GM21390 (cell line): Measurements from ENCODE around the gene RNF168.
"Not testable (repeated sequence)": the region's sequence is repeated elsewhere in the genome, so short reads cannot be mapped to it uniquely, and the experiment has no call there.

Experiments
- ATAC-seq: cut with Tn5 transposase; IDR thresholded peaks from one replicate; pipeline ENCODE4 v1.9.1; 2021; ENCODE audit not compliant: unreplicated experiment

Gene RNF168

GRCh38 chr3:196517162-196517800 lies 13.7 kb upstream of the RNF168 start:
- ATAC-seq = no peak

GRCh38 chr3:196514913-196515621 lies 11.5 kb upstream of the RNF168 start, which contains the start of gene SMCO1:
TSS of gene SMCO1 (minus strand) at chr3:196515346. CDS start at chr3:196515209, 137 bp downstream.
- no peak for ATAC-seq

DNA sequence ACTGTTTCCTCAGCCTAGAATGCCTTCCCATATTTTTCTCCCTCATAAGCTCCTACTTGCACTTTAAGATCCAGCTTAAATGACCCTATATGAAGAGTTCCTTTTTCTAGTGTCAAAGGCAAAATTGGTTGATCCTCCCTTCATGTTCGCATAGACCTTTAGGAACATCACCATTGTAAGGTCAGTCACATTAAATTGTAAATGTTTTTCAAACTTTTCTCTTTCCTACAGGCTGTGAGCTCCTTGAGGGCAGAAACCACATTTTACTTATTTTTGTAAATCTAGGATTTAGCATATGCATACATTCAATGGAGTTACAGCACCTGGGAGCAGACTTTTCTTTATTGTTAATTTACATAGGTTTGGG lies 10.8 kb upstream of the RNF168 start:
- no peak for ATAC-seq

- ATAC-seq = no peak
Observed at GRCh38 chr3:196513697-196514349, 10.3 kb upstream of the RNF168 start.

DNA sequence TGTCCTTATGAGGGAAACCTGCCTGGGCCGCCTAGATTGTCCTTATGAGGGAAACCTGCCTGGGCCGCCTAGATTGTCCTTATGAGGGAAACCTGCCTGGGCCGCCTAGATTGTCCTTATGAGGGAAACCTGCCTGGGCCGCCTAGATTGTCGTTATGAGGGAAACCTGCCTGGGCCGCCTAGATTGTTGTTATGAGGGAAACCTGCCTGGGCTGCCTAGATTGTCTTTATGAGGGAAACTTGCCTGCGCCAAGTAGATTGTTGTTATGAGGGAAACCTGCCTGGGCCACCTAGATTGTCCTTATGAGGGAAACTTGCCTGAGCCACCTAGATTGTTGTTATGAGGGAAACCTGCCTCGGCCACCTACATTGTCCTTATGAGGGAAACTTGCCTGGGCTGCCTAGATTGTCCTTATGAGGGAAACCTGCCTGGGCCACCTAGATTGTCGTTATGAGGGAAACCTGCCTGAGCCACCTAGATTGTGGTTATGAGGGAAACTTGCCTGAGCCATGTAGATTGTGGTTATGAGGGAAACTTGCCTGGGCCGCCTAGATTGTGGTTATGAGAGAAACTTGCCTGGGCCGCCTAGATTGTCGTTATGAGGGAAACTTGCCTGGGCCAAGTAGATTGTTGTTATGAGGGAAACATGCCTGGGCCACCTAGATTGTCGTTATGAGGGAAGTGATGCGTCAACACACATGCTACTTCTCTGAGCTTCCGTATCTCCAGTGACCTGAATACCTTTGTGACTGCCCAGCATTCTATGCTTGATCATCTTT lies 8.3 kb upstream of the RNF168 start:
- ATAC-seq = not testable (repeated sequence)

- not testable (repeated sequence) for ATAC-seq
Observed at GRCh38 chr3:196511108-196511507, 7.5 kb upstream of the RNF168 start.

GRCh38 chr3:196506687-196507086 lies 3.1 kb upstream of the RNF168 start:
- no peak for ATAC-seq

DNA sequence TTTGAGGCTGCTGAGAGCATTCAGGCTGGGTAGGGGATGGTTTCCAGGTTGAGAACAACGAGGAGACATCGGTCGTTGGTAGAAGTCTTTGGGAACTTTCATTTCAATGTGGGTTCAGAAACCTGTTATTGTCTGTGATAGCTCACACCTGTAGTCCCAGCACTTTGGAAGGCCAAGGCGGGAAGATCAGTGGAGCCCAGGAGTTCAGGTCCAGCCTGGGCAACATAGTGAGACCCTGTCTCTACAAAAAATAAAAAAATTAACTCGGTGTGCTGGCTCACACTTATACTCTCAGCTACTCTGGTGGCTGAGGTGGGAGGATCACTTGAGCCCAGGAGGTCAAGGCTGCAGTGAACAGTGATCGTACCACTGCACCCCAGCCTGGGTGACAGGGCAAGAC lies 988 bp upstream of the RNF168 start:
- ATAC-seq = no peak

GRCh38 chr3:196504077-196504398 lies 470 bp upstream of the RNF168 start:
- ATAC-seq = not testable (repeated sequence)

DNA sequence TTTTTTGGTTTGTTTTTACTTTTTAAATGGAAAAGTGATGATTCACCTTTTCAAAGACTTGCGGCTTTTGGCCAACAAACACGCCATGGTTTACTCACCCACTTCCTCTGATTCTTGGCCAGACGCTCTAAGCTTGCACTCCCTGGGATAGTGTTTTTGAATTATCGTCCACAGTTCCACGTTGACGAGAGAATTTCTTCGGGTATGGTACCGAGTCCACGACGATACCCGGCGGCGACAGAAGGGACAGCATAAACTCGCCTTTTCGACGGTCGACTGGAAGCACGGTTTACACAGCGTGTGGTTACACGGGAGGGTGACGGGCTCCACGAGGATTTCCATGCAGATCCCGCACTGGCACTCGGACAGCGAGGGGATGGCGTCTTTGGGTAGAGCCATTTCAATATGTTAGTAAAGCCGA lies 783 bp downstream of the RNF168 start:
- ATAC-seq = peak; percentile 6

DNA sequence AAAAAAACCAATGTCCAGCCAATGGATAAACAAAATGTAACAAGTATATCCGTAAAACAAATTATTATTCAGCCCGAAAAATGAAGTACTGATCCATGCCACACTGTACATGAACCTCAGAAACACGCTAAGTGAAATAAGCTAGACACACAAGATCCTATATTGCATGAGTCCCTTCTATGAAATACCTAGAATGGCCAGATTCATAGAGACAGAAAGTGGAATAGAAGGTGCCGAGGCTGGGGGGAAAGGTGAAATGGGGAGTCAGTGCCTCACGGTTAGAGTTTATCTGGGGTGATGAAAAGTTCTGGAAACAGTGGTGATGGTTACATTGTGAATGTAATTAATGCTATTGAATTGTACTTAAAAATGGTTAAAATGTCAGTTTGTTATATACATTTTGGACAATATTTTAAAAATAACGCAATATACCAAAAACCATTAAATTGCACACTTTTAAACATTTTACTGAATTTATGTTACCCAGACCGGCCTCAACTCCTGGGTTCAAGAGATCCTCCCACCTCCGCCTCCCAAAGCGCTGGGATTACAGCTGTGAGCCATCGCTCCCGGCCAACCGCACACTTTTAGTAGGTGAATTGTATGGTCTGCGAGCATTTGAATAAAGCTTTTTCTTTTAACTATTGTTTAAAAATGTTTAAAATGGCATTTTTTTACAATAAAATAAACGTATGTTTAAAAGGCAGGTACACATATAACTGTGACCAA lies 2.1 kb downstream of the RNF168 start:
- ATAC-seq = no peak

DNA sequence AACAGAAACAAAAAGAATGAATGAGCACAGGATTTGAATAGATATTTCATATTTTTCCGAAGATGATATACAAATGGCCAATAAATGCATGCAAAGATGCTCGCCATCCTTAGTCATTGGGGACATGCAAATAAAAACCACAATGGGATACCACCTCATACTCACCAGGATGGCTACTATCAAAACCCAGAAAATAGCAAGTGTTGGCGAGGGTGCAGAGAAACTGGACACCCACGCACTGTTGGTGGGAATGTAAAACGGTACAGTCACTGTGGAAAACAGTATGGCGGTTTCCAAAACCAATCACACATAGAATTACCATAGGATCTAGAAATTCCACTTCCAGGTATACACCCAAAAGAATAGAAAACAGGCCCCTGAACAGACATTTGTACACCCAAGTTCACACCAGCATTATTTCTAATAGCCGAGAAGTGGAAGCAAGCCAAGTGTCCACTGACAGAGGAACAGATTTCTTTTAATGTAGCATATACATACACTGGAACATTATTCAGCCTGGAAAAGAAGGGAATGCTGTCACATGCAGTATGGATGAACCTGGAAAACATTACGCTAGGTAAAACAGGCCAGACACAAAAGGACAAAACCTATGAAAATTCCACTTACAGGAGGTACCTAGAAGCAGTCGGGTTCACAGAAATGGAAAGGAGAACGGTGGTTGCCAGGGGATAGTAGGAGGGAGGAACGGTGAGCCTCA lies 3.6 kb downstream of the RNF168 start:
- ATAC-seq = no peak

- no peak for ATAC-seq
Observed at GRCh38 chr3:196499061-196499460, 4.5 kb downstream of the RNF168 start.

DNA sequence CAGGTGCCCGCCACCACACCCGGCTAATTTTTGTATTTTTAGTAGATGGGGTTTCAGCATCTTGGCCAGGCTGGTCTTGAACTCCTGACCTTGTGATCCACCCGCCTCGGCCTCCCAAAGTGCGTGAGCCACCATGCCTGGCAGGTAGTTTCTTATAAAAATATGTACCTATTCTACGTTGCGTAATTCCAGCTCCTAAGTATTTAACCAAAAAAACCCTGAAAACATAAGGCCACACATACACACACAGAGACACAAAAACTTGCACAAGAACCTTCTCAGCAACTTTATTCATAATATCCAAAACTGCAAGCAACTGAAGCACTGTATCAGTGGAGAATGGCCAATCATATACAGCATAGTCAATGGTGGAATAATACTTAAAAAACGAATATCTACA lies 5.3 kb downstream of the RNF168 start:
- ATAC-seq = no peak

DNA sequence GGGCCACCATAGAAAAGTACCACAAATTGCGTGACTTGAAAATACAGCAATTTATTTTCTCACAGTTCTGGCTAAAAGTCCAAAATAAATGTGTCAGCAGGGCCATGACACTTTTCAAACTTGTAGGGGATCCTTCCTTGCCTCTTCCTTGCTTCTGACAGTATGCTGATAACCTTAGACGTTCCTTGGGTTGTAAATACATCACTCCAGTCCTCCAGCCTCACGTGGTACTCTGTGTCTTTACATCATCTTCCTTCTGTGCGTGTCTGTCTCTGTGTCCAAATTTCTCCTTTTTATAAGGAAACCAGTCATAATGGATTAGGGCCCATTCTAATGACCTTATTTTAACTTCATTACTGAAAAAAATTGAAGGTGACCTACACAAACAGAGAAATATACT lies 7.4 kb downstream of the RNF168 start:
- no peak for ATAC-seq

DNA sequence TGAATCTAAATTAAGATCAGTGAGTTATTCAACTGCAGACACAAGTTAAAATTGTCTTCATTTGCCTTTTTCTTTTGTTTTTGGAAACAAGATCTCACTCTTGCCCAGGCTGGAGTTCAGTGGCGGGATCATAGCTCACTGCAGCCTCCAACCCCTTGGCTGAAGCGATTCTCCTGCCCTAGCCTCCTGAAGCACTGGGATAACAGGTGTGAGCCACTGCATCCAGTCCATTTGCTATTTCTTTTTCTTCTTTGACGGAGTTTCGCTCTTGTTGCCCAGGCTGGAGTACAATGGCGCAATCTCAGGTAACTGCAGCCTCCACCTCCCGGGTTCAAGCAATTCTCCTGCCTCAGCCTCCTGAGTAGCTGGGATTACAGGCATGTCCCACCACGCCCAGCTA lies 10.3 kb downstream of the RNF168 start:
- ATAC-seq = no peak

GRCh38 chr3:196492080-196492479 lies 11.5 kb downstream of the RNF168 start:
- no peak for ATAC-seq

DNA sequence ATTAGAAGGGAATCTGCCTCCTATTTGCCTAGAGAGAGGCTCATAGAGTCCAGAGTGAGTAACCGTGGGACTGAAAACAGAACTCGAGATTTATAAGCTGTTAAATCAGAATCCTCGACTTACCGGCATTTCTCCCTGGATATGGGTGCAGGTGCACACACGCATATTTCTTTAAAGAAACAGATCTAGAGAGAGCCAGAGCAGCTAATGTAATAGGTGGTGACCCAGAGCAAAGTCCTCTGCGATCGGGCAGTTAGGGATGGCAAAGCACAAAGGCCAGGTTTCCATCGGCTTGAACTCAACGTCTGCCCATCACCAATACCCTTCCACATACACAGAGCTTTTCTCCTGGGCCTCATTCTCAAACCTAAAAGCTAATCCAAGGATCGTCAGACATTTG lies 13.8 kb downstream of the RNF168 start:
- ATAC-seq = no peak

- ATAC-seq = no peak
Observed at GRCh38 chr3:196486263-196486662, 17.3 kb downstream of the RNF168 start.

GRCh38 chr3:196477678-196478077 lies 25.9 kb downstream of the RNF168 start:
- no peak for ATAC-seq
